HEK293 (cell line): Measurements from ENCODE around the gene SYNDIG1.

ENCODE experiments used
- YY2 ChIP-seq: fragments of 450-650 bp; formaldehyde crosslinking; IDR thresholded peaks from 2 replicates; pipeline ENCODE4 v1.5.1; 2016; ENCODE audit warnings: missing biosample characterization, missing genetic modification characterization
- ZNF24 ChIP-seq: fragments of 450-650 bp; formaldehyde crosslinking; IDR thresholded peaks from 2 replicates; pipeline ENCODE4 v1.5.1; 2016; ENCODE audit warnings: missing biosample characterization, missing genetic modification characterization
- ZNF274 ChIP-seq, 2 experiments: fragments of 200-500 bp in 1 of 2; fragments of 450-650 bp in 1 of 2; sonication (Bioruptor generic) in 1 of 2; formaldehyde crosslinking in 1 of 2; IDR thresholded peaks; 2 replicates each; pipeline versions ENCODE4 v1.5.1 to v1.6.1; 2014 to 2016; ENCODE audit warnings: borderline replicate concordance in 1 of 2, inconsistent platforms in 1 of 2, low read length in 1 of 2, missing biosample characterization in 1 of 2, missing genetic modification characterization in 1 of 2
- ZNF292 ChIP-seq: fragments of 450-650 bp; formaldehyde crosslinking; IDR thresholded peaks from 2 replicates; pipeline ENCODE4 v1.5.1; 2016; ENCODE audit warnings: low read depth, missing biosample characterization, missing genetic modification characterization, borderline replicate concordance
- ZNF610 ChIP-seq: fragments of 450-650 bp; formaldehyde crosslinking; IDR thresholded peaks from 2 replicates; pipeline ENCODE4 v1.5.1; 2016; ENCODE audit warnings: missing biosample characterization, missing genetic modification characterization, borderline replicate concordance
- TF ChIP-seq, protein P1 (sequence below): fragments of 450-650 bp; formaldehyde crosslinking; IDR thresholded peaks from 2 replicates; pipeline ENCODE4 v1.5.1; 2016; ENCODE audit warnings: missing biosample characterization, missing genetic modification characterization
- TF ChIP-seq, protein P2 (sequence below): fragments of 450-650 bp; formaldehyde crosslinking; IDR thresholded peaks from 2 replicates; pipeline ENCODE4 v1.5.1; 2016; ENCODE audit warnings: missing biosample characterization, missing genetic modification characterization, low read depth
- TF ChIP-seq, protein P3 (sequence below): fragments of 450-650 bp; formaldehyde crosslinking; optimal IDR thresholded peaks from 2 replicates; pipeline ENCODE3; 2016; ENCODE audit warnings: missing biosample characterization, mild to moderate bottlenecking, missing genetic modification characterization
- TF ChIP-seq, protein P4 (sequence below): fragments of 450-650 bp; formaldehyde crosslinking; IDR thresholded peaks from 2 replicates; pipeline ENCODE4 v1.5.1; 2016; ENCODE audit warnings: missing biosample characterization, missing genetic modification characterization

DNA sequence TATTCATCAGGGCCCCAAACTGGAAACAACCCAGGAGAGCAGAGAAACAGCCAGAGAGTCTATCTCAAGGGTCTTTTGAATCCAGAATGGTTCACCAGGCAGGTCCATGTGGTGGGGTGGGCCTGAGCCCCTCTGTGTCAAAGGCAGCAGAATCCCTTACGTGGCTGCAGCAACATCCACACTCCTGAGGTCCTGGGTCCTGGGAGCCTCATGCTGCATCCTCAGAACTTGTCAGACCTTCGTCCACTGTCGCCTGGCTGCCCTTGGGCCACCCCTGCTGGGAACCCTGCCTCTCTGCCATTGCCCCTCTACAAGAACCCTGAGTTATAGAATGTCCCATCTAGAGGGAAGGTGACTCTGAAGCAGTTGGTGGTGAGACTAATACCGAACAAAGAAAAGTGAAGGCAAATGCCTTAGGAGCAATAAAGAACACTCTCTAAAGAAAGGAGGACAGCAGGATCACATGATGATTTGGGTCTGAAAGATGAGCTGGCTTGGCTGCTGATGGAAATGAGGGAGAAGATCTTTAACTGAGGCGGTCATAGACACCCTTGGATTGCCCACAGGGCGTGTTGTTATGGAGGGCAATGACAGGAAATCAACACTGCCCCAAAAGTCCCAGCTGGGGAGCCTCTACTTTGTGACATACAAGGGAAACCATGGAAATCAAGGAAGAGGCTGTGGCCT lies 161.2 kb downstream of the SYNDIG1 start:
- TF ChIP-seq ZNF24 (no peak), ZNF610 (tag by site-specific recombination) (no peak), YY2 (tag by site-specific recombination) (no peak), ZNF274 (IDR thresholded peaks at IDR 0.05; ENCODE audit: low read length) (no peak), ZNF274 (tag by site-specific recombination; IDR thresholded peaks at IDR 0.05; ENCODE audit: borderline replicate concordance) (no peak), ZNF292 (tag by site-specific recombination) (no peak)
- TF ChIP-seq, protein P1, sequence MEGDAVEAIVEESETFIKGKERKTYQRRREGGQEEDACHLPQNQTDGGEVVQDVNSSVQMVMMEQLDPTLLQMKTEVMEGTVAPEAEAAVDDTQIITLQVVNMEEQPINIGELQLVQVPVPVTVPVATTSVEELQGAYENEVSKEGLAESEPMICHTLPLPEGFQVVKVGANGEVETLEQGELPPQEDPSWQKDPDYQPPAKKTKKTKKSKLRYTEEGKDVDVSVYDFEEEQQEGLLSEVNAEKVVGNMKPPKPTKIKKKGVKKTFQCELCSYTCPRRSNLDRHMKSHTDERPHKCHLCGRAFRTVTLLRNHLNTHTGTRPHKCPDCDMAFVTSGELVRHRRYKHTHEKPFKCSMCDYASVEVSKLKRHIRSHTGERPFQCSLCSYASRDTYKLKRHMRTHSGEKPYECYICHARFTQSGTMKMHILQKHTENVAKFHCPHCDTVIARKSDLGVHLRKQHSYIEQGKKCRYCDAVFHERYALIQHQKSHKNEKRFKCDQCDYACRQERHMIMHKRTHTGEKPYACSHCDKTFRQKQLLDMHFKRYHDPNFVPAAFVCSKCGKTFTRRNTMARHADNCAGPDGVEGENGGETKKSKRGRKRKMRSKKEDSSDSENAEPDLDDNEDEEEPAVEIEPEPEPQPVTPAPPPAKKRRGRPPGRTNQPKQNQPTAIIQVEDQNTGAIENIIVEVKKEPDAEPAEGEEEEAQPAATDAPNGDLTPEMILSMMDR (tag by site-specific recombination) = no peak
- TF ChIP-seq, protein P2, sequence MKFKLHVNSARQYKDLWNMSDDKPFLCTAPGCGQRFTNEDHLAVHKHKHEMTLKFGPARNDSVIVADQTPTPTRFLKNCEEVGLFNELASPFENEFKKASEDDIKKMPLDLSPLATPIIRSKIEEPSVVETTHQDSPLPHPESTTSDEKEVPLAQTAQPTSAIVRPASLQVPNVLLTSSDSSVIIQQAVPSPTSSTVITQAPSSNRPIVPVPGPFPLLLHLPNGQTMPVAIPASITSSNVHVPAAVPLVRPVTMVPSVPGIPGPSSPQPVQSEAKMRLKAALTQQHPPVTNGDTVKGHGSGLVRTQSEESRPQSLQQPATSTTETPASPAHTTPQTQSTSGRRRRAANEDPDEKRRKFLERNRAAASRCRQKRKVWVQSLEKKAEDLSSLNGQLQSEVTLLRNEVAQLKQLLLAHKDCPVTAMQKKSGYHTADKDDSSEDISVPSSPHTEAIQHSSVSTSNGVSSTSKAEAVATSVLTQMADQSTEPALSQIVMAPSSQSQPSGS (tag by site-specific recombination) = no peak
- TF ChIP-seq, protein P3, sequence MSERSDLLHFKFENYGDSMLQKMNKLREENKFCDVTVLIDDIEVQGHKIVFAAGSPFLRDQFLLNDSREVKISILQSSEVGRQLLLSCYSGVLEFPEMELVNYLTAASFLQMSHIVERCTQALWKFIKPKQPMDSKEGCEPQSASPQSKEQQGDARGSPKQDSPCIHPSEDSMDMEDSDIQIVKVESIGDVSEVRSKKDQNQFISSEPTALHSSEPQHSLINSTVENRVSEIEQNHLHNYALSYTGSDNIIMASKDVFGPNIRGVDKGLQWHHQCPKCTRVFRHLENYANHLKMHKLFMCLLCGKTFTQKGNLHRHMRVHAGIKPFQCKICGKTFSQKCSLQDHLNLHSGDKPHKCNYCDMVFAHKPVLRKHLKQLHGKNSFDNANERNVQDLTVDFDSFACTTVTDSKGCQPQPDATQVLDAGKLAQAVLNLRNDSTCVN (tag by site-specific recombination) = no peak
- TF ChIP-seq, protein P4, sequence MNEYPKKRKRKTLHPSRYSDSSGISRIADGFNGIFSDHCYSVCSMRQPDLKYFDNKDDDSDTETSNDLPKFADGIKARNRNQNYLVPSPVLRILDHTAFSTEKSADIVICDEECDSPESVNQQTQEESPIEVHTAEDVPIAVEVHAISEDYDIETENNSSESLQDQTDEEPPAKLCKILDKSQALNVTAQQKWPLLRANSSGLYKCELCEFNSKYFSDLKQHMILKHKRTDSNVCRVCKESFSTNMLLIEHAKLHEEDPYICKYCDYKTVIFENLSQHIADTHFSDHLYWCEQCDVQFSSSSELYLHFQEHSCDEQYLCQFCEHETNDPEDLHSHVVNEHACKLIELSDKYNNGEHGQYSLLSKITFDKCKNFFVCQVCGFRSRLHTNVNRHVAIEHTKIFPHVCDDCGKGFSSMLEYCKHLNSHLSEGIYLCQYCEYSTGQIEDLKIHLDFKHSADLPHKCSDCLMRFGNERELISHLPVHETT = no peak
